NCI-H2081 treated with DMSO at 0.1 percent for 48 hours (cell line): ENCODE measurements around the gene SH3GLB2.
"Not testable (repeated sequence)": the region's sequence is repeated elsewhere in the genome, so short reads cannot be mapped to it uniquely, and the experiment has no call there.

Source experiments
- DNase-seq: peaks from one replicate; lab custom pipeline; 2025; lab: John Stamatoyannopoulos, UW

SH3GLB2 gene

GRCh38 chr9:129014608-129015007 lies 13.5 kb downstream of the SH3GLB2 start:
- DNase-seq: no peak

GRCh38 chr9:129014124-129014523 lies 14.0 kb downstream of the SH3GLB2 start:
- no peak for DNase-seq

- DNase-seq: no peak
These were observed 14.5 kb downstream of the SH3GLB2 start for GRCh38 chr9:129013674-129014073.

- no peak for DNase-seq
These were observed 15.2 kb downstream of the SH3GLB2 start for GRCh38 chr9:129012893-129013448.

- DNase-seq: no peak
These were observed 15.8 kb downstream of the SH3GLB2 start for GRCh38 chr9:129012343-129012742.

- no peak for DNase-seq
These were observed 16.4 kb downstream of the SH3GLB2 start for GRCh38 chr9:129011761-129012181.

- no peak for DNase-seq
These were observed 17.0 kb downstream of the SH3GLB2 start for GRCh38 chr9:129011170-129011569.

- no peak for DNase-seq
These were observed 17.7 kb downstream of the SH3GLB2 start for GRCh38 chr9:129010267-129010975.

GRCh38 chr9:129009584-129010141 lies 18.5 kb downstream of the SH3GLB2 start:
- DNase-seq: no peak

- no peak for DNase-seq
These were observed 19.0 kb downstream of the SH3GLB2 start for GRCh38 chr9:129008986-129009583.

GRCh38 chr9:129008469-129008965 lies 19.6 kb downstream of the SH3GLB2 start:
- no peak for DNase-seq

- no peak for DNase-seq
These were observed 20.2 kb downstream of the SH3GLB2 start for GRCh38 chr9:129007766-129008468.

- DNase-seq: no peak
These were observed 20.9 kb downstream of the SH3GLB2 start for GRCh38 chr9:129007035-129007765.

- DNase-seq: no peak
These were observed 21.6 kb downstream of the SH3GLB2 start for GRCh38 chr9:129006328-129007034.

- DNase-seq: no peak
These were observed 22.7 kb downstream of the SH3GLB2 start for GRCh38 chr9:129005336-129005997.

GRCh38 chr9:129004173-129004572 lies 24.0 kb downstream of the SH3GLB2 start:
- not testable (repeated sequence) for DNase-seq

GRCh38 chr9:129002992-129003391 lies 25.1 kb downstream of the SH3GLB2 start:
- no peak for DNase-seq

- DNase-seq: no peak
These were observed 26.4 kb downstream of the SH3GLB2 start for GRCh38 chr9:129001504-129002325.

GRCh38 chr9:128999581-129000206 lies 28.4 kb downstream of the SH3GLB2 start:
- DNase-seq: no peak
